GM21423 (cell line): ENCODE results near the gene CDKN1C.

Experiments used
- ATAC-seq: cut with Tn5 transposase; IDR thresholded peaks from one replicate; pipeline ENCODE4 v1.9.1; 2021; ENCODE audit warnings: mild to moderate bottlenecking, moderate library complexity; ENCODE audit not compliant: unreplicated experiment

Gene CDKN1C

DNA sequence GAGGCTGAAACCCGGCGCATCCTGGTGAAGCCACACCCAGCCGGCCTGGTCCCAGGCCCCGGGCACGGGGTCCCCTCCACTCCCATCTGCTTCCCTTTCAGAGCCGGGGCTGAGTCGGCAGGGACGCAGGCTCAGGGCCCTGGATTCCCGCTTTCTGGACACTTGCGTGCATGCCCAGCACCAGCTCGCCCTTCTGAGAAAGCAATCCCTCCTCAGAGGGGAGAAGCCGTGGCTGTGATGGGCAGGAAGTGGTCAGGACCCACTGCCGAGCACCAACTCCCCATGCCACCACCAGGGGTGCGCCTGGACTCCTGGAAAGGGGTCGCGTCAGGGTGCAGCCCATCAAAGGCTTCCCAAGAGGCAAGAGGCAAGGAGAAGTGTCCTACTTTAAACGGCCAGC, 15.1 kb downstream of the CDKN1C start:
- no peak for ATAC-seq

DNA sequence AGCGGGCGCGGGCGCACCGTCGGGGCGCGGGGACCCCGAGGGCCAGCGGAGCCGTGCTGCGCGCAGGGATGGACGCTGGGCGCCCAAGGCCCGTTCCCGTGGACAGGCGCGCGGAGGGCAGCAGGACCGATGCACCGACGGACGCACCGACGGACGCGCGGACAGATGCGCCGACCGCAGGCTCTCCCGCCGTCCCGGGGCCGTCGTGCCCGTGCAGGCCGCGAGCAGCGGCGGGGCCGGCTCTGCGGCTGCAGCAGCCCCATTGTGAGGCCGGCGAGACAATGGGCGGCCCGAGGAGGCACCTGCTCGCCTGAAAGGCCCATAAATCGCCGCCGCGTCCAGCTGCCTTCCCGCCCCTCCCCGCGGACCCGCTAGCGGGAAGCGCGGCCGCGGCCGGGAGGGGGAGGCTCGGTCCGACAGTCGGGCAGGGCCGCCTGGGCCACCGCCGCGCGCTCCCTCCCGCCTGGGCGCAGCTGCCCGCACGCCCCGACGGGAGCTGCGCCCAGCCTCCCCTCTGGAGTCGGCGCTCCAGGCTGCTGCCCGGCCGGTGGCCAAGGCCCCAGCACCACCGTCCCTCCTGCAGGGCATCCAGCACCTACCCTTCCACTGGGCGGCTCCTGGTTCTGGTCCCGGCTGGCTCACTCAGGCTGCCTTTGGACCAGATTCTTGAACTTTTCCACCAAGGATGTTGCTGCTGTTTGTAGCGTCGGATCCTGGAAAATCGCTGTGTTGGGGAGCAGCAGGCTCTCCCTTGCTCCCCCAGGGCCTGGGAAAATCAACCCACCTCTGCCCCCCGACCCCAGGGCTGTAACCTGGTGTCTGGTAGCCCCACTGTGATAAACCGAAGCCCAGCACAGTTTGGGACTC, 15.8 kb downstream of the CDKN1C start:
- no peak for ATAC-seq

DNA sequence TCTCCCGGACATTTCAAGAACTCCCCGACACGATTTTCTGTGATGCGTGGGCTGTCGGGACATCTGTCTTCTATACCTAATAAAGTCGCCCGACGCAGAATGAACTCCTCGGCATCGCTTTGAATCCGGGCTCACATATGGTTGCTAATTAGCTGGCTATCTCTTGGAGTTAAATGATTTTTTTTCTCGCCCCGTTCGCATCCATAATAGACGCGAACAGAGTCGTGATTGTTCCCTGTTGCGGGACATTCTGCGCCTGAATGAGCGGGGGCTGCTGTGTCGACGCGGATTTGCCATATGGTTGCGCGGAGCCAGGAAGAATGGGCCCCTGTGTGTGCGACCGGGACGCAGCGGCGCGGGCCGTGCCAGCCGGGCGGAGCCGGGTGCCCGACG, 16.4 kb downstream of the CDKN1C start:
- ATAC-seq: no peak

DNA sequence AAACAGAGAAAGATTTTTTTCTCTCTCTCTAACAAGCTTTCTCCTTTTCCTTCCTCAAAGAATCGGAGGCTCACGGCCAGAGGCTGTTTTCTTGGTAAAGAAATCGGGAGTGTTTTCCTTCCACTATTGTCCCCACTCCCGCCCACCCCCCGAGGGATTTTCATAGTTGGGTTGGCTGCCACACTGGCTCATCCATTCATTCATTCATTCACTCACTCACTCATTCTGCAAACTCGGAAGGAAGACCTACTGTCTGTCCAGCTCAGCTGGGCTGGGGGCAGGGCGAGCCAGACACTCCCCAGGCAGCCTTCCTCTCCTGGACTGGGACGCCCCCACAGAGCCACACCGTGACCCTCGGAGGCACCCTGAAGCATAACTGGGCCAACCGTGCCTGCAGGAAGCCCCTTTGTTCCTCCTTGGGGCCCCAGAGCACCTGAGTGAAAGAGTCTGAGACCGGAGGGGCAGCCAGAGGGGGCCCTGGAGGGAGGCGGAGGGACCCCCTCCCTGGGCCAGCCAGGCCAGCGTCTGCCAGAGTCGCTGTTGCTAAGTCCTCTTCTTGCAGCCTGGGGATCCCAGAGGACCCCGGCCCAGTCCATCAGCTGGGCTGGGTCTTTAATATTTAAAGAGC, 17.0 kb downstream of the CDKN1C start:
- ATAC-seq: no peak

DNA sequence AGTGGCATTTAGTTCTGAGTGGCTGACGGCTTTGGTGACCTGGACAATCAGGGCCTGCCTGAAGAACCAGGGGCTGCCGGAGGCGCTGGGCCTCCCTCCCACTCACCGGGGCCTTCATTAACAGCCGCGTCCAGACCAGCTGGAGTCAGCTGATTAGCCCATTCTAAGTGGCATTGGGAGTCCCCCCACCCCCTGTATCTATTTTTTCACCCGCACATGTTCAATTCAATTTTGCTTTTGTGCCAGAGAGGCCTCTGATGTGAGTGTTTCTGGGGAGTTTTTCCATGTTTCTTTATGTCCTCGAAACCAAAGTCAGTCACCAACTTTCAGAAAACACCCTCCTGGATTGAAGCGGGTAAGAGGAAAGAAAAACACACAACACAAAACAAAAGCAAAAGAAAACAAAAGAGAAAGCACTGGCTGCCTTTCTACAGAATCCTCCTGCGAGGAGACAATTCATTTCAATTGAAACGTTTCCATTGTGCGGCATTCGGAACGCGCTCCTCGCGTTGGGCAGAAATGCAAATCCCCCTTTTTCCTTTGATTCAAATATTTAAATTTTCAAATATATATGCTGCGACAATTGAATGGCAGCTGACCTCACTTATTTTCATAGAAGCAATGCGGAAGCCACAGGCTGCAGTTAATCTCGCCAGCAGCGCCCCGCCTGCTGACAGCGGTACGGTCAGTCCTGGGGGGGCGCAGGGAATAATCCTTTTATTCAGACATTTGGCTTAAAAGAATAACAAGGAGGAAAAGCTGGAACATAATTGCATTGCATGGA, 17.7 kb downstream of the CDKN1C start:
- ATAC-seq: no peak

DNA sequence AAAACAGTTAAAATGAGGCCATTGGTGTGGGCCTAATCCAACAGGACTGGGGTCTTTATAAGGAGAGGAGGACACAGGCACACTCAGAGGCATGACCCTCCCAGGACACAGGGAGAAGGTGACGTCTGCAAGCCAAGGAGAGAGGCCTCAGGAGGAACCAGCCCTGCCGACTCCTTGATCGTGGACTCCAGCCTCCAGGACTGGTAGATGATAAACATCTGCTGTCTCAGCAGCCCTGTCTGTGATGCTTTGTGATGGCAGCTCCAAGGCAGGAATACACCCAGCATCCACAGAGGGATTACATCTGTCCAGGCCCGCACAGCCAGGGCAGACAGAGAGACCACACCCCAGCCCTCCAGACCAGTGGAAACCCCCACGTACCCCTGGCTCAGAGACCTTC, 18.4 kb downstream of the CDKN1C start:
- ATAC-seq: no peak

DNA sequence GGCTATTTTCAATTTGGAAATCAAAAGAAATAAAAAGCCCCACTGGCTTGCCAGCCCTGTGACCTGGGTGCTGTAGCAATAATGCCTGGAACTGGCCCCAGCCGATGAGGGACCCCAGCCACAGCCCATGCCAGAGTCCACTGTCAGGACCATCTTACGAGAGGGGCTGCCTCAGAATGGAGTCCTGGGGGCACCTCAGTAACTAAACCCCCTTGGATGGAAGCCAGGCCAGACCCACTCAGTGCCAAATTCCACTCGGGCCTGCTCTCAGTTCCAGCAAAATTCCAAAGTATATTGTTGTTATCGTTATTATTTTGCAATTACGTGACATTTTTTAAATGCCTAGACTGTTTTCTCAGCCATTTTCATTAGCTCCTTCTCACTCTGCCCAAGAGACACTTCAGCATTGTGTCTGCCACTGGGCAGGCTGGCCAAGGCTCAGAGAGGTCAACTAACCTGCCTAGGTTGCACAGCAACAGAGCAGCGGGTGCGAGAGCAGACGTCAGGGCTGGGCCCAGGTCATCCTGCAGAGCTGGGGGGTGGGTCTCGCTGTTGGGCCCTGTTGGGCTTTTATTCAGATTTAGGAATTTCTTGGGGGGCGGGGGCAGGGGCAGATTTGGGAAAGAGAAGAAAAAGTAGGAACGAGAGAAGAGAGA, 19.5 kb downstream of the CDKN1C start:
- no peak for ATAC-seq

DNA sequence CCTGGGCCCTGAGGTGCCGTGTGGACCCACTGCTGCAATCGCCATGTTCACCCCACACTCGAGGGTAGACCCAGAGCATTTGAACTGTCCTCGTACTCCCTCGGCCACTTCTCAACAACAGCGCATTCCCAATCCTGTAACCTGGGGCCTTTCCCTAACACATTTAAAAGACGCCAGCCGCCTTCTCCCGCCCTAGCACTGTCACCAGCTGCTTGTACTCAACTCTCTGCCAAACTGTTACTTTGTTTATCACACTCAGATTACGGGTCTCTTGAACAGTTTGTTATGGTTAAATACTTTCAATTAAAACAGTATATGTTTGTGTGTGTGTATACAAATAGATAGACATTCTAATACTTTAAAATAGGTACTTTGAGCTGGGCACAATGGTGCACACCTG, 20.7 kb downstream of the CDKN1C start:
- ATAC-seq: no peak

DNA sequence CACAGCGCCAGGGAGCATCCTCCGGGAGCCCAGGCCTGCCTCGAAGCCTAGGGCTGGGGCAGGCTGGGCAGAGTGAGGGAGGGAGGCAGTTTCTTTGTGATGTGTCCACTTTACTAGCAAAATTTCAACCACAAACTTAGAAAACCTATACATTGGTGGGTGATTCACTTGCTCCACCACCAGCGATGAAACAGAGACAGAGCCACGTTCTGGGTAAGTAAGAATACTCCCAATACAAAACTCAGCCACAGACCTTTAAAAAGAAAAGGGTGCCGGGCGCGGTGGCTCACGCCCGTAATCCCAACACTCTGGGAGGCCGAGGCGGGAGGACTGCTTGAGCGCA, 22.3 kb downstream of the CDKN1C start:
- no peak for ATAC-seq

DNA sequence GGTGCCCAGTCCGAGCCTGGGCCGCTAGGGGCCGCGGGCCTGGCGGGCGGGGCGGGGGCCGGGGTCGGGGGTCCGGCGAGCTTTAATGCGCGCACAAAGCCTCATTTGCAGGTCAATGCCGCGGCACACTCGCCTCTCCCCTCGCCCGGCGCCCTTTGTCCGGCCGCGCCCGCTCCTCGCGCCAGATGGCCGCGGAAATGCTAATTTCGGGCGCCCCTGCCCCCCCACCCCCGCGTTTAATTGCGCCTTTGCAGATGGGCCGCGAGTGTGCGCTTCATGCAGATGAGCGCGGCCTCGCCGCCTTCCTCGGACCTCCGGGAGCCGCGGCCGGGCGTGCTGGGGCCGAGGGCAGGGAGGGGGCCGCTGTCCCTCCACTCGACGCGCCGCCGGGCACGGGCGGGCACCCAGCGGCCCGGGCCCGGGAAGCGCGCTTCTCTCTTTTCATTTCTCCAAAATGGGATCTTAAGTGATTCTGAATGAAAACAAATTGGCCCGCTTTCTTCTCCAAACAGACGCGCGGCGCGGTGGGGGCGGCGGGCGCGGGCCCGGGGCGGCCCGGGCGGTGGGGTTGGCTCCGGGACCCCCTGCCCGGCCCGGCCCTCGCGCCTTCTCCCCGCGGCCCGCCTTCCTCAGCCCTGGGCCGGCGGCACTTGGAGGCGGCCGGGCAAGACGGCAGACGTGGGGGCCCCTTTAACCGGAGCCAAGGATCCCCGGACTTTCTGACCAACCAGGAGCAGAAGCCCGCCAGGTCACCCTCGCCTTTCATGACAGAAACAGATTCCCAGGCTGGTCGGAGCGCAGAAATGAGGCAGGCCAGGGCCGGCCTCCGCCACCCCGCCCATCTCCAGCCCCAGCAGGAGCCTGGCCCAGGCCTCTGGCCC, 22.9 kb downstream of the CDKN1C start:
- no peak for ATAC-seq

DNA sequence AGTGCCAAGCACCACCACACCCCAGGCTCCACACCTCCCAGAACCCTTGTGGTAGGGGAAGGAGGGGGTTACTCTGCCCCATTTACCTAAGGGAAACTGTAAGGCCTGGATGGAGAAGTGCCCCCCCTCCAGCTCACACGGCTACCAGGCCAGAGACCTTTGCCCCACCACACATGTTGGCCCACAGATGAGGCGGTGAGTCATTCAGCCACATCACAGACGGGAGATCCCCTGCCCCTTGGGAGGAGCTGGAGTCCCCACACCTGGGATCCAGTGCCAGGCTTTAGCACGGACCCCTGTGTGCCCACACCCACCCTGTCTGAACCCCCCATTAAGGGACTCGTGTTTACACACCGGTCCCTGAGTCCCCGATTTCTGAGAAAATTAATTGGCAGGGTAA, 24.9 kb downstream of the CDKN1C start:
- no peak for ATAC-seq

DNA sequence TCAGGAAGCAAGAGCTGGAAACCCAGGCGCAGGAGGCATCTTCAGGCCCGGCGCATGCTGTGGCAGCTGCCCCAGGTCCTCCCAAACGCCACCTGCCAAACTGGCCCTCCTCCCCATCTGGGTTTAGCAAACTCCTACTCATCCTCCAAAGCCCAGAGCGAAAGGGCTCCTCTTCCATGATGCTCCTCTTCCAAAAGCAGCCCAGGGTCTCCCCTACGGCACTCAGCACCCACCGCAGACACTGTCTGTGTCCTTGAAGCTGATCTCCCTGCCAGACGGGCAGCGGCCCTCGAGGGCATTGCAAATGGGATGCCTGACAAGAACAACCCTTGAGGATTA, 25.9 kb downstream of the CDKN1C start:
- no peak for ATAC-seq

DNA sequence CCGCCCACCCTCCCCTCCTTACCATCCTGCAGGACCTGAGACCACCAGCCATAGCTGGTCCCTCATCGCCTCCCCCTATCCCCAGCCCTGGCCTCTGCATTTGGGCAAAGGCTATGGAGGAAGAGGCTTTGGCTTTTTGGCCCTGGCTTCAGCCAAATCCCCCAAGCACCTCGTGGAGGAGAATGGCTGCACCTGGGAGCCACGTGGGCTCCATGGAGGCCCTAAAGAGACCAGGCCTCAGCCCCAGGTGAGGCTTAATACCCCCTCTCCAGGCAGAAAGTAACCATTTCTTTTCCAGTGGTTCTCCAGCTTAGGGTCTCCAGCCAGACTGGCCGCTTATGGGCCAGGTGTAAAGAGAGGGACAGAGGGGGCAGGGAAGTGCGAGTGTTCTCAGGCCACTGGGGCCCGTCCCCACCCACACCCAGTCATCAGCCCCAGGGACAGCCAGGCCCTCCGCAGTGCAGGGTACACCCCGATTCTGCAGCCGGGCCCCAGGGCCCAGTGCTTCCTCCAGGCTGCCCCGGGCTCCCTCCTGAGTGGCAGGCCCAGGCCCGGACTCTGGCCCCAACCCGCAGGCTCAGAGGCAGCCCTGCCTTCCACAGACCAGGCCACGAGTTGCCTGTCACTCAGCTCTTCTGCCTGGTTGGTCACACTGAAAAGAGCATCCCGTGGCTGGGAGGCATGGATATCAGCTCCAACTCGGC, 26.4 kb downstream of the CDKN1C start:
- ATAC-seq: no peak

DNA sequence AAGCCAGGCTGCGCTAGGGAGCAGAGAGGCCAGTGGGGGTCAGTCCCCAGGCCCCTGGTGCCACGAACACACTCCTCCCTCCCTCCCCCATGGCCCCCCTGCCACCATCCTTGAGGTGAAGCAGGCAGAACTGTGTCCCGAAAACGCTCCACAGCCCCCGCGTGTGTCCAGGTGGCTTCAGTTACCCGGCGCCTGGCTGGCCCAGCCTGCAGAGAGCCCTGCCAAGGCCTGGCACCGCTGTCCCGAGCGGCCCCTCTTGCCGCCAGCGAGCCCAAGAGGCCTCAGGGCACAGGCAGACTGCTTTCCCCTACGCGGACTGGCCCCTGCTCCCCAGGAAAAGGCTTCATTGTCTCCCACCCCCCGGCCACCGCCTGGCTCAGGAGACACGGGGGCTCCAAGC, 27.7 kb downstream of the CDKN1C start:
- ATAC-seq: no peak

DNA sequence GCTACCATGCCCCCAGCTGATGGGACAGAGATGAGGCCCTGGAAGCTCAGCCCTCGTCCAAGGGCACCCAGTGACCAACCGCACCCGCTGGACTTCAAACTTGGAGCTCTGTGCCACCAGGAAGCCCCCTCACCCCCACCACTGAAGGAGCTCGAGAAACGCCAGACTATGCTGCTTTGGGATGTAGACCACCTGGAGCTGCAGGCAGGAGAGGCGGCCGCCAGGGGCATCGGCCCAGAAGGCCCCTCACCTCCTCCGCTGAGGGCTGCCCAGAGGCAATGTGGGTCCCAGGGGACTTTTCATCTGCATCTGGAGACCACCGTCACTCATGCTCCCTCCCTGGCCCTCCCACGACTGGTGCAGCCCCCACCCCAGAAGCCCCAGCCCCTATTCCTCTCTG, 28.3 kb downstream of the CDKN1C start:
- no peak for ATAC-seq

DNA sequence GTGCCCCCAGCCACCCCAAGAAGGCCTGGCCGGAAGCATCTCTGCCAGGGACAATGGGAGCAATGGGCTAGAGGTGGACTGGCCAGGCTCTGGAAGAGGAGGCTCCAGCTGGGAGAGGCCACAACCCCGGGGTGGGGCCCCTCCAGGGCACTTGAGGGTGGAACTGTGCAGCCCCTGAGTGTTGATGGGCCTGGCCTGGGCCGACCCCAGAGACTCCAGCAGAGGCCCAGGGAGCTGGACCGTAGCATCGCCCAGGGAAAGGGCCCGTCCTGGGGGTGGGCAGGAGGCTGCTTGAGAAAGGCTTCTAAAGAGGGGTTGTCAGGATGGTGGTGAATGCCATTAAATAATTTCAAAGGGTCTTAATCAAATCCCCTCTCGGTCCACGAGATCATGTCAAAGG, 30.4 kb downstream of the CDKN1C start:
- no peak for ATAC-seq

DNA sequence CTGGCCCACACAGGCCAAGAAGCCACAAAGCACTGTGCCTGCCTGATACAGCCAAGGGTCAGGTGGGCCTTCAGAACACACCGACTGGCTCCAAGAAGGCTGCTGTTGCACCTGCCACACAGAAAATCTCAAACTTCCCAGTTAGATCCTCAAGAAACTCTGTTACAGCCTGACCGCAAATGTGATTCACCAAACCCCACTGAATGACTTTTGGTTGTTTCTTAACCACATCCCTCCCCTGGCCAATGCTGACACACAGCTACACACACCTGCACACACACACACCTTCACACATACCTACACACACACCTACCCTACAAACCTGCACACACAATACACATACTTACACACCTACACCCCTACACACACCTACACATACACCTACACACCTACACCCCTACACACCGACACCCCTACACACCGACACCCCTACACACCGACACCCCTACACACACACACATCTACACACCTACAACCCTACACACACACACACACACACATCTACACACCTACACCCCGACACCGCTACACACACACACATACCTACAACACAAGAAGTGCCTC, 31.5 kb downstream of the CDKN1C start:
- ATAC-seq: no peak

DNA sequence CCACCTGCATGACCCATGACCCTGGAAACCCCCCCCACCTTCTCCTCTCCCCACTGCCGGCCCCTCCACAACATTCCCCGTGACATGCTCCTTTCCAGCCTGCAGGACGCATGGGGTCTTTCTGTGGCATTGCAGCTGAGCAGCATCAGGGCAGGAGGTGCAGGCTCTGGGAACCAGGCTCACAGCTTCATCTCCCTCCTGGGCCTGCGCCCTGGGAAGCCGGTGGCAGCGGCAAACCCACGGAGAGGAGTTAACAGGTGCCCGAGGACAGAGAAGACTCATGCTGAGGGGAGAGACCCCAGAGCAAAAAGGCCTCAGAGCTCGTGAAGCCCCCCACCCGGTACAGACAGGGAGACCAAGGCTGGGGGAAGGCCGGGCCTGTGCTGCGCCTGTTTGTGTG, 32.2 kb downstream of the CDKN1C start:
- no peak for ATAC-seq

DNA sequence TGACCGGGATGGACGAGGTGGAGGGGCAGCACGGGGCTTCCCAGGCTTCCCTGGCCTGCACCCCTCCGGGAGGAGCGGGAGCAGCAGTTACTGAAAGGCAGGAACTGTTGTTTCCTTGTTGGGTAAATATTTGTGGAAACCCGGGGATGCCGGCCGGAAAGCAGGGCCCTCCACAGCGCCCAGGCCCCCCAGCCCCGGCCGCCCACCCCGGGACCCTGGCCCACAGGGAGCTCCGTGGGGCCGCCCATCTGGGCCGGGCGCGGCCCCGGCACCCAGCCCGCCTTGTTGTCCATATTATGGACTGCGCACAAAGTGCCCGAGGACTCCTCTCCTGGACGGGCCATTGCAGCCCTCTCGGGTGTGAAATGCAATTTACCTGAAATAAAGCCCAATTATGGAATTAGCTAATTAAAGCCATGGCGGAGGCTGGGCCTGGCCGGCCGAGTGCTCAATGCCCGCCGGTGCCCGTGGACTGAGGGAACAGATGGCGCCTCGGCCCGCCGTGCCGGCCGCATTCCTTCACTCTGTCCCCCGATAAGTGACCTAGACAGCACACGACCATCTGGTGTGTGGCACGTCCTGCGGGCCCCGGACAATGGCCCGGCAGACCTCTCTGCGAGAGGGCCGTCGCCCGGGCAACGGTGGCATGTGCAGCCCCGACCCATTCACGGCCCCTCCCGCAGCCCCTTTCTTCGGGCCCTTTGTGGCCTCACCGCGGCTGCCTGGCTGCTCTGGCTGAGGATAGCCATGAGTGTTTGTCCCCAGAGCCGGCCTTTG, 35.4 kb downstream of the CDKN1C start:
- ATAC-seq: no peak
